CD4-positive, alpha-beta T cell treated with Interleukin-6 for 4 hours (primary cell): Measurements from ENCODE around the gene GATA5.

ENCODE experiments used
- DNase-seq: peaks from one replicate; pipeline ENCODE4 v3.0.0-alpha.2; 2020; ENCODE audit warnings: mixed read lengths

The GATA5 gene

DNA sequence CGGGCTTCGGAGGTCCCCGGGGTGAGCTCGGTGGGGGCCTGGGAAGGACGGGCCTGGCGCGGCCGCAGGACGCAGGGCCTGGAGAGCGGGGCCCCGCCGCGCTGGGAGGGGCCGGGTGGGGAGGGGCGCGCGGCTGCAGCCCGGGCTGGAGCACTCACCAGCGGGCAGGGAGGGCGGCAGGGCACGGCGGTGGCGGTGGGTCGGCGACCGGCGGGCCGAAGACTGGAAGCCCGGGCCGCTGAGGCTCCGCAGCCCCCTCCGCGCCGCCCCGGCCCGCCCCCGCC, at the start of gene GATA5:
Gene GATA5 (minus strand): TSS at position 224 of the 284 bp plus-strand sequence. CDS start 474 bp downstream, outside the sequence.
- no peak for DNase-seq

- DNase-seq = no peak
Measured at GRCh38 chr20:62525014-62525413, 49.2 kb upstream of the GATA5 start.

GRCh38 chr20:62524505-62524911, 48.7 kb upstream of the GATA5 start:
- DNase-seq = no peak

DNA sequence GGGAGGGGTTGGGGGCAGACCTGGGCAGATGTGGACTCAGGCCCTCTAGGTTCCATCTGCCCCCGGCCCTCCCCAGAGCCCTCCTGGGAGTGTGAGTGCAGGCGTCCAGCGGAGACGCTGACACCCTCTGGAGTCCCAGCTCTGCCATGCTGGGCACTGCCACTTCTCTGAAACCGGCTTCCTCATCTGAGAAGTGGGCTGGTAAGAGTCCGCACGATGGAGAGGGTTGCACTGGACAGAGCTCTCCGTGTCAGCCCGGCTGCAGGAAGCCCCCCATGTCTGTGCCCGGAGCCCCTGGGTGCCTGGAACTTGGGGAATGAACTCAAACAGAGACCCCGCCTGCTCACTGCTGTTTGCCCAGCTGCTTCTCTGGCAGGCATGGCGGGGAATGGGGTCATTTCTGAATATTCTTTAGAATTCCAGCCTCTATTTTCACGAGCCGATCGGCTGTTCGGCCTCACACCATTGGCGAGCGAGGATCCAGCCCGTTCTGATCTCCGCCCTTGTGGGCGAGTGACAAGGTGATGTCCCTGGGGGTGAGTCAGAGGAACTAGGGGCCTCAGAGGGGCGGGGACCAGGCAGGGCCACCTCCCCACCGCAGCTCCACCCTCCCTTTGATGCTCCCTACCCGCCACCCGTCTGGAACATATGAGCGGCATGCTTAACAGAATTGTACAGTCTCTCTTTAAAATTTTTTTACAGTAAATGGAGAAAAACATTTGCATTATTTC, 47.8 kb upstream of the GATA5 start:
- DNase-seq = peak; percentile 51

GRCh38 chr20:62522748-62523396, 47.1 kb upstream of the GATA5 start:
- DNase-seq = no peak

- no peak for DNase-seq
Measured at GRCh38 chr20:62519826-62520225, 44.0 kb upstream of the GATA5 start.

- no peak for DNase-seq
Measured at GRCh38 chr20:62518911-62519310, 43.1 kb upstream of the GATA5 start.

GRCh38 chr20:62517901-62518610, 42.3 kb upstream of the GATA5 start:
- no peak for DNase-seq

GRCh38 chr20:62517168-62517567, 41.4 kb upstream of the GATA5 start:
- DNase-seq = no peak

- no peak for DNase-seq
Measured at GRCh38 chr20:62516338-62516737, 40.5 kb upstream of the GATA5 start.

DNA sequence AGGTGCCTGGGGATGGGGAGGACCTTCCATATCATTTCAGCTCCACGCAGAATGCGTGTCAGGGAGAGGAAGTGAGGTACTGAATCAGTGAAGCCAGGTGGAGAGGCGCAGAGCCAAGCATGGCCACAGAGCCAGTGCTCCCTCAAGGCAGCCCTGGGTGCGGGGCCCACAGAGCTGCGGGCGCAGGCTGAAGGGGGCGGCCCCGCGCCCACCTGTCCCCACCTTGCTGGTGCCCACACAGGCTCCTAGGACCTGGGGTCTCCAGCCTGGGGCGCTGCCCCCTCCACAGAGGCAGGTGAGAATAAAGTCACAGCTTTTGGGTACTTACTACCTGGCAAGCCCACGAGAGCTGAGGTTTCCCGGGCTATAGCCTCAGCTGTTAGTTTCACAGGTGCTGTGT, 40.0 kb upstream of the GATA5 start:
- DNase-seq = no peak

GRCh38 chr20:62515280-62515679, 39.5 kb upstream of the GATA5 start:
- DNase-seq = no peak

- no peak for DNase-seq
Measured at GRCh38 chr20:62513991-62514390, 38.2 kb upstream of the GATA5 start.

- DNase-seq = no peak
Measured at GRCh38 chr20:62511915-62512610, 36.3 kb upstream of the GATA5 start.

- no peak for DNase-seq
Measured at GRCh38 chr20:62511300-62511914, 35.6 kb upstream of the GATA5 start.

GRCh38 chr20:62508641-62509051, 32.9 kb upstream of the GATA5 start:
- no peak for DNase-seq

DNA sequence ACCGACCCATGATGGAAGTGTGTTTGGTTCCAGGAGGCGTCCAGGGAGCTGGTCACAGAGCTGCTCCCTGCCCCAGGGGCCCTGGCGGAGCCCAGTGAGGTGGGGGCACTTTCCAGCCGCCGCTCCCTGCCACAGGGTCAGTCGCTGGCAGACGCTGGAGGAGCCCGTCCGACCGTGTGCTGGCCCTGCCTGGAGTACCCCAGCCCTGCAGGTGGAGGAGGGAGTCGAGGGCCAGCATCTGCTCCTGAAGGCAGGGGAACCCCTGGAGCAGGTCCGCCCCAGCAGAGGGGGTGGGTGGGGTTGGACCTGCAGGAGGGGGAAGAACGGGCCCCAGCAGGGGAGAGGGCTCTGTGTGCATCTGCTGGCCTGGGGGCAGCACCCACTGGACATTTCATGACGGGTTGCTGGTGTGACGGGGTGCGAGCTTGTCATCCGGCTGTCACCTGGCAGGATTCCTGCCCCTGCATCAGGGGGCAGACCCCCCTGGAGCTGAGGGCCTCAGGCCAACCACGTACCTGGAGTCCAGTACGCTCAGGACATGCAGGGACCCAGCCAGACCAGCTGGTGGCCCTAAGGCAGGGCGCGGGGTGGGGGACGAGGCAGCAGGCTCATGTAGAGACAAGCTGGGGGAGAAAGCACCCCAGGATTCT, 32.3 kb upstream of the GATA5 start:
- DNase-seq = no peak

GRCh38 chr20:62507323-62507722, 31.5 kb upstream of the GATA5 start:
- no peak for DNase-seq

DNA sequence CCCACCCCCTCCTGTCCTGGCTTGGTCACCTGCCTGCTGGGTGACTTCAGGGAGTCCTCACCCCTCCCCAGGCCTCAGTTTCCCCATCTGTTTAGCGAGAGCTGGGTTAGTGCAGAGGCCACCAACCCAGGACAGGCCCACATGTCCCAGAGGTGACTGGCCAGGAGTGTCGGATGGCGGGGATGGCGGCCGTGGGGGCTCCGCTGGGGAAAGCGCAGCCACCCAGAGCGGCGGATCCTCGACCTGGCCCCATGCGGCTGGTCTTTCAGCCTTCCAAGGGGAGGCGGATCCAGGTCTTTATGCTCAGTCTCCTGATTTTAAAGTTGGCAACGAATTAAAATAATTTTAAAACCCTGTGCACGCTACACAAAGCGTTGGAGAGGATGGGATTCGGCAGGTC, 31.0 kb upstream of the GATA5 start:
- no peak for DNase-seq

- DNase-seq = no peak
Measured at GRCh38 chr20:62506087-62506486, 30.3 kb upstream of the GATA5 start.

DNA sequence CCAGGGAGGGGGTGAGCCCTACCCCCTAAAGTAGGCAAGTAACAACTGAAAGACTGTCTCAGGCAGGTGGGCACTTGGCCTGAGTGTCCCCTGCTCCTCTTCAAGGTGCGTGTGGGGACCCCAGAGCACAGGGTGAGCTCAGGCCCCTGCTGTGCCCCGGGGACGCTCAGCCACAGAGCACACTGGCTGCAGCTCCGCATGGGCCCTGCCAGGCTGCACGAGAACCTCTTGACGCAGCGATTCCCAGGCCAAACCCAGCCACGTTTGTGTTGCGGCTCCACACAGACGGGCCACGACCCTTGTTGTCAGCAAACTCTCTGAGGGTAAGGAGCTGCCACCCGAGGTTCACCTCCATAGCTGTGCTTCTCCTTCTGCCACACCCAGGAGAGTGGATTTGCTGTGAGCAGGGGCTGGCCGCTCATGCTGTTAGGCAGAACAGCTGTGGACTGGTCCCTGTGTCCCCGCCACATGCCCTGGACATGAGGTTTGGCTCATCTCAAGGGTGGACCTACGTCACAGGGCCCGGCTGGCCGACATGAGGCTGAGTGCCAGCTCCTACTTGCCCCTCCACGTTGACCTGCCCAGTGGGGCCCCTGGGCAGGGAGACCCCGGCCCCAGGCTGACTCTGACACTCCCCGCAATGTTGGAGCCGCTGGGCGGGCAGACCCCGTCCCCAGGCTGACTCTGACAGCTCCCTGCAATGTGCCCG, 29.7 kb upstream of the GATA5 start:
- DNase-seq = no peak

DNA sequence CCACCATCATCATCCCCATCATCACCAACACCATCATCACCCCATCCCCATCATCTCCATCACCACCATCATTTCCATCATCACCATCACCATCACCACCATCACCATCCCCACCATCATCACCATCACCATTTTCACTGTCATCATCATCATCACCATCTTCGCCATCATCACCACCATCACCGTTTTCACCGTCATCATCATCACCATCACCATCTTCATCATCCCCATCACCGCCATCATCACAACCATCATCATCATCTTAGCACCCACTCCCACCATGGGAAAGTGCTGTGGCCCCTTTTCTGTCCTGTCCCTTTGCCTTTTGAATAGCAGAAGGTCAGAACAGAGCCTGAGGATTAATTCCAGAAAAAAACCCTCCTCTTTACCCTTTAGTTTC, 28.5 kb upstream of the GATA5 start:
- no peak for DNase-seq
